Stomach (tissue), 9 donors: Measurements from ENCODE around the gene TANC1. TPM values are rescaled to one million over a fixed set of nuclear protein-coding genes. Genes with fewer than 3 reads are reported as not detected.

Experiments used
- DNase-seq, 2 donors: peaks; one replicate each; pipeline versions ENCODE4 v3.0.0 to v3.0.0-alpha.2; 2013 to 2019
- H3K27ac ChIP-seq, 5 donors: fragments of 200-600 bp in 4 of 5; sonication (generic) in 4 of 5; one replicate each; pipeline ENCODE4 v1.5.1; 2013 to 2019; ENCODE audit warnings: mild to moderate bottlenecking in 1 of 5, moderate library complexity in 1 of 5
- H3K27me3 ChIP-seq, 3 donors: fragments of 200-600 bp; sonication (generic); one replicate each; pipeline ENCODE4 v1.5.1; 2017 to 2019; ENCODE audit warnings: mixed run types in 1 of 3
- H3K36me3 ChIP-seq, 4 donors: fragments of 200-600 bp; sonication (generic); 1 replicate in 3 of 4; 2 replicates in 1 of 4; pipeline ENCODE4 v1.5.1; 2016 to 2019
- H3K4me1 ChIP-seq, 4 donors: fragments of 200-600 bp; sonication (generic); one replicate each; pipeline ENCODE4 v1.5.1; 2016 to 2019
- H3K4me3 ChIP-seq, 4 donors: fragments of 200-600 bp; sonication (generic) in 3 of 4; one replicate each; pipeline ENCODE4 v1.5.1; 2016 to 2019; ENCODE audit warnings: mild to moderate bottlenecking in 1 of 4
- H3K9me3 ChIP-seq, 4 donors: fragments of 200-600 bp; sonication (generic); one replicate each; pipeline ENCODE4 v1.5.1; 2016 to 2019
- CTCF ChIP-seq, 7 experiments: fragments of 450-650 bp in 4 of 7; fragments of 200-600 bp in 3 of 7; sonication (generic) in 3 of 7; IDR thresholded peaks; one replicate each; pipeline ENCODE4 v1.5.1; 2016 to 2019; ENCODE audit warnings: antibody characterized with exemption in 7 of 7, control low read depth in 2 of 7, mild to moderate bottlenecking in 1 of 7
- EP300 ChIP-seq: sonication (generic); formaldehyde crosslinking; IDR thresholded peaks from one replicate; pipeline ENCODE4 v1.6.1; 2017; ENCODE audit warnings: antibody characterized with exemption
- POLR2A ChIP-seq, 4 donors: fragments of 450-650 bp; IDR thresholded peaks; one replicate each; pipeline ENCODE4 v1.6.1; 2016; ENCODE audit warnings: antibody characterized with exemption in 4 of 4, control low read depth in 2 of 4, mild to moderate bottlenecking in 1 of 4, moderate library complexity in 1 of 4
- POLR2AphosphoS5 ChIP-seq, 3 donors: sonication (generic); formaldehyde crosslinking; IDR thresholded peaks; one replicate each; pipeline ENCODE4 v1.6.1; 2016; ENCODE audit warnings: antibody characterized with exemption in 3 of 3
- WGBS, 5 donors: extraction: QIAGEN DNeasy Blood & Tissue Kit in 3 of 5; methylation state at CpG; one replicate each; pipeline versions ENCODE4 v1.1.5 to v1.1.7; 2013 to 2018; 5-methylcytosine and 5-hydroxymethylcytosine counted together
- intact Hi-C: fragments of 100-400 bp; cut with DNase I; formaldehyde crosslinking; loops from one replicate; pipeline ENCODE4 v1.15.1; 2023; ENCODE audit warnings: low total_unique reads
- polyA plus RNA-seq, 3 donors: library from polyadenylated mRNA; stranded (reverse); fragments of 200-250 nt; gene quantifications; one replicate each; pipeline ENCODE4 v1.2.3, GENCODE V29; 2013
- total RNA-seq, 5 donors: library from RNA; depleted of rRNA; stranded (reverse); fragments of >200 nt; gene quantifications; one replicate each; pipeline versions ENCODE4 v1.1.0 to v1.2.3, GENCODE V29; 2014 to 2016
- donor health status: healthy with polysubstance abuse.
- donor health status: Bipolar disorder and iron deficiency.
- donor health status: healthy.

TANC1 gene
- total and polyA plus RNA-seq, 8 donors = 4.9 to 59.7 (median 37.7) TPM

- no peak for DNase-seq
- H3K9me3 ChIP-seq = no peaks in the 10 kb centered on the region
- no peaks in the 10 kb centered on the region for H3K27me3 ChIP-seq
- peak overlapping the region in 1 of 5 donors; percentile 43 for H3K27ac ChIP-seq
- no peak overlapping the region for H3K4me3 ChIP-seq
- intact Hi-C loops = no loop called here
- TF ChIP-seq POLR2AphosphoS5 (IDR thresholded peaks at IDR 0.05) (peak in 1 of 3 donors; percentile 42), POLR2A (IDR thresholded peaks at IDR 0.05) (no peak)
- WGBS, 5 donors = 63 to 77% (median 67%) methylated on average over 6 of the region's 6 CpGs
- H3K36me3 ChIP-seq = peaks cover 7 to 68% (median 45%) of the 10 kb centered on the region in 4 donors
- H3K4me1 ChIP-seq = peaks cover 0 to 17% (median 6%) of the 10 kb centered on the region in 4 donors
Observed at GRCh38 chr2:159169187-159169586, 200.7 kb downstream of the TANC1 start.

GRCh38 chr2:159172403-159172802 lies 204.0 kb downstream of the TANC1 start:
- H3K36me3 ChIP-seq = peaks cover 13 to 73% (median 58%) of the 10 kb centered on the region in 4 donors

GRCh38 chr2:159174759-159175158 lies 206.3 kb downstream of the TANC1 start:
- intact Hi-C loops = no loop called here
- no peak overlapping the region for H3K27ac ChIP-seq
- TF ChIP-seq CTCF (IDR thresholded peaks at IDR 0.05) (no peak), POLR2AphosphoS5 (IDR thresholded peaks at IDR 0.05) (no peak), POLR2A (IDR thresholded peaks at IDR 0.05) (no peak), EP300 (no peak)
- H3K9me3 ChIP-seq = no peaks in the 10 kb centered on the region
- H3K4me3 ChIP-seq = no peak overlapping the region
- WGBS, 5 donors = 83 to 94% (median 94%) methylated on average over 7 to 9 of the region's 9 CpGs
- H3K36me3 ChIP-seq = peaks cover 24 to 96% (median 77%) of the 10 kb centered on the region in 4 donors
- DNase-seq = no peak
- peaks cover 0 to 16% (median 3%) of the 10 kb centered on the region in 4 donors for H3K4me1 ChIP-seq
- no peaks in the 10 kb centered on the region for H3K27me3 ChIP-seq

More at GRCh38 chr2:159172403-159172802, 204.0 kb downstream of the TANC1 start:
- H3K27ac ChIP-seq = no peak overlapping the region
- H3K27me3 ChIP-seq = no peaks in the 10 kb centered on the region
- TF ChIP-seq CTCF (IDR thresholded peaks at IDR 0.05) (no peak), POLR2A (IDR thresholded peaks at IDR 0.05) (no peak), POLR2AphosphoS5 (IDR thresholded peaks at IDR 0.05) (no peak), EP300 (no peak)
- WGBS, 5 donors = 80 to 85% (median 85%) methylated on average over 3 of the region's 3 CpGs
- intact Hi-C loops = no loop called here
- DNase-seq = no peak
- peaks cover 0 to 13% (median 3%) of the 10 kb centered on the region in 4 donors for H3K4me1 ChIP-seq
- H3K4me3 ChIP-seq = no peak overlapping the region
- no peaks in the 10 kb centered on the region for H3K9me3 ChIP-seq

GRCh38 chr2:159175182-159175581 lies 206.7 kb downstream of the TANC1 start:
- Histone ChIP-seq H3K36me3 (peaks cover 24 to 96% (median 79%) of the 10 kb centered on the region in 4 donors), H3K27ac (no peak overlapping the region), H3K27me3 (no peaks in the 10 kb centered on the region), H3K4me3 (no peak overlapping the region), H3K4me1 (peaks cover 0 to 16% (median 3%) of the 10 kb centered on the region in 4 donors), H3K9me3 (no peaks in the 10 kb centered on the region)
- intact Hi-C loops = no loop called here
- 80 to 95% (median 84%) methylated on average over 5 to 6 of the region's 6 CpGs for WGBS, 5 donors
- DNase-seq = no peak
- TF ChIP-seq CTCF (IDR thresholded peaks at IDR 0.05) (no peak), POLR2A (IDR thresholded peaks at IDR 0.05) (no peak), POLR2AphosphoS5 (IDR thresholded peaks at IDR 0.05) (no peak), EP300 (no peak)

- H3K9me3 ChIP-seq = no peaks in the 10 kb centered on the region
- peak overlapping the region in 1 of 5 donors; percentile 33 for H3K27ac ChIP-seq
- no peak overlapping the region for H3K4me3 ChIP-seq
- no peak for TF ChIP-seq EP300
- TF ChIP-seq POLR2A (IDR thresholded peaks at IDR 0.05) = no peak
- no peak for TF ChIP-seq POLR2AphosphoS5 (IDR thresholded peaks at IDR 0.05)
- no peak for TF ChIP-seq CTCF (IDR thresholded peaks at IDR 0.05)
- WGBS, 5 donors = 62 to 79% (median 69%) methylated on average over 3 of the region's 3 CpGs
- H3K36me3 ChIP-seq = peaks cover 24 to 96% (median 80%) of the 10 kb centered on the region in 4 donors
- no peaks in the 10 kb centered on the region for H3K27me3 ChIP-seq
- DNase-seq = no peak
- H3K4me1 ChIP-seq = peaks cover 0 to 16% (median 3%) of the 10 kb centered on the region in 4 donors
- intact Hi-C loops = no loop called here
Observed at GRCh38 chr2:159175927-159176326, 207.5 kb downstream of the TANC1 start.
